ENCODE data around the gene TRIM56. TPM values are rescaled to one million over a fixed set of nuclear protein-coding genes. Genes with fewer than 3 reads are reported as not detected.
A peak's percentile ranks its signal among the peaks of the same experiment; 100 is the strongest.

TRIM56 gene
- total and polyA plus RNA-seq, 2 of the 13 experiments (the other 11 are each of a cell fraction or from before 2014, with no cell fraction given): 3.2 to 7.1 TPM

- TF ChIP-seq ZNF570 (CRISPR knock-in tag; IDR thresholded peaks at IDR 0.05; ENCODE audit: borderline replicate concordance): no peak
- no peak for TF ChIP-seq GZF1 (CRISPR knock-in tag; IDR thresholded peaks at IDR 0.05)
- no peak for TF ChIP-seq ISX (CRISPR knock-in tag; conservative IDR thresholded peaks at IDR 0.05)
- 0 out of 2 replicates have a peak, but pooled peaks have one; percentile 55 for TF ChIP-seq ZC3H13 (CRISPR knock-in tag; IDR thresholded peaks at IDR 0.05)
- TF ChIP-seq NFKB2 (CRISPR knock-in tag; IDR thresholded peaks at IDR 0.05; ENCODE audit: borderline replicate concordance): no peak
- TF ChIP-seq ZNF552 (CRISPR knock-in tag; IDR thresholded peaks at IDR 0.05; ENCODE audit: borderline replicate concordance): no peak
- TF ChIP-seq, protein P1, sequence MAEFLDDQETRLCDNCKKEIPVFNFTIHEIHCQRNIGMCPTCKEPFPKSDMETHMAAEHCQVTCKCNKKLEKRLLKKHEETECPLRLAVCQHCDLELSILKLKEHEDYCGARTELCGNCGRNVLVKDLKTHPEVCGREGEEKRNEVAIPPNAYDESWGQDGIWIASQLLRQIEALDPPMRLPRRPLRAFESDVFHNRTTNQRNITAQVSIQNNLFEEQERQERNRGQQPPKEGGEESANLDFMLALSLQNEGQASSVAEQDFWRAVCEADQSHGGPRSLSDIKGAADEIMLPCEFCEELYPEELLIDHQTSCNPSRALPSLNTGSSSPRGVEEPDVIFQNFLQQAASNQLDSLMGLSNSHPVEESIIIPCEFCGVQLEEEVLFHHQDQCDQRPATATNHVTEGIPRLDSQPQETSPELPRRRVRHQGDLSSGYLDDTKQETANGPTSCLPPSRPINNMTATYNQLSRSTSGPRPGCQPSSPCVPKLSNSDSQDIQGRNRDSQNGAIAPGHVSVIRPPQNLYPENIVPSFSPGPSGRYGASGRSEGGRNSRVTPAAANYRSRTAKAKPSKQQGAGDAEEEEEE (CRISPR knock-in tag; IDR thresholded peaks at IDR 0.05; ENCODE audit: borderline replicate concordance): no peak
- peak; percentile 98 to 100 for TF ChIP-seq MAFK (conservative IDR thresholded peaks at IDR 0.05 in 1 of 2, IDR thresholded peaks at IDR 0.05 in 1 of 2; ENCODE audit: low read length in 2 of 2)
- TF ChIP-seq TGIF2 (CRISPR knock-in tag; IDR thresholded peaks at IDR 0.05): peak; percentile 95
- TF ChIP-seq DNMT1 (CRISPR knock-in tag; IDR thresholded peaks at IDR 0.05): no peak
- TF ChIP-seq ATF1 (CRISPR knock-in tag; IDR thresholded peaks at IDR 0.05): no peak
- TF ChIP-seq ATF5 (CRISPR knock-in tag; IDR thresholded peaks at IDR 0.05; ENCODE audit: low read depth): no peak
- no peak for TF ChIP-seq CHCHD3 (CRISPR knock-in tag; IDR thresholded peaks at IDR 0.05)
- TF ChIP-seq ZUFSP (CRISPR knock-in tag; IDR thresholded peaks at IDR 0.05; ENCODE audit: borderline replicate concordance): no peak
- peak; percentile 96 for TF ChIP-seq NFE2L1 (CRISPR knock-in tag; IDR thresholded peaks at IDR 0.05; ENCODE audit: borderline replicate concordance)
- no peak for TF ChIP-seq RBFOX2 (IDR thresholded peaks at IDR 0.05; ENCODE audit: low read depth, low read length)
- peak; percentile 71 for TF ChIP-seq KMT2A (CRISPR knock-in tag; IDR thresholded peaks at IDR 0.05)
- peak; percentile 21; the same call in 1 of the 2 replicates for TF ChIP-seq HMG20A (CRISPR knock-in tag; IDR thresholded peaks at IDR 0.05; ENCODE audit: borderline replicate concordance)
- TF ChIP-seq HNRNPUL1 (IDR thresholded peaks at IDR 0.05; ENCODE audit: low read depth, low read length): no peak
- TF ChIP-seq ZC3H4 (CRISPR knock-in tag; IDR thresholded peaks at IDR 0.05; ENCODE audit: borderline replicate concordance): no peak
- no peak for TF ChIP-seq TAF15 (IDR thresholded peaks at IDR 0.05; ENCODE audit: low read depth, low read length, poor library complexity, severe bottlenecking)
- no peak for TF ChIP-seq PAX8 (CRISPR knock-in tag; IDR thresholded peaks at IDR 0.05; ENCODE audit: borderline replicate concordance)
- no peak for TF ChIP-seq HOXA9 (CRISPR knock-in tag; IDR thresholded peaks at IDR 0.05; ENCODE audit: borderline replicate concordance)
- TF ChIP-seq HHEX (CRISPR knock-in tag; IDR thresholded peaks at IDR 0.05): no peak
- no peak for TF ChIP-seq GMEB1 (CRISPR knock-in tag; IDR thresholded peaks at IDR 0.05; ENCODE audit: borderline replicate concordance)
Measured at GRCh38 chr7:101099969-101100781, 14.9 kb downstream of the TRIM56 start (continued).
